Stimulated activated CD4-positive, alpha-beta T cell treated with anti-CD3 and anti-CD28 coated beads, TNF-alpha, amount 100 ng/mL, for 1 hour (primary cell): ENCODE data around the gene MAP2K5.

Experiments
- DNase-seq, 3 donors: peaks; one replicate each; pipeline ENCODE4 v3.0.0-alpha.2; 2020; ENCODE audit warnings: low read depth in 3 of 3, low spot score in 1 of 3

Gene MAP2K5

DNA sequence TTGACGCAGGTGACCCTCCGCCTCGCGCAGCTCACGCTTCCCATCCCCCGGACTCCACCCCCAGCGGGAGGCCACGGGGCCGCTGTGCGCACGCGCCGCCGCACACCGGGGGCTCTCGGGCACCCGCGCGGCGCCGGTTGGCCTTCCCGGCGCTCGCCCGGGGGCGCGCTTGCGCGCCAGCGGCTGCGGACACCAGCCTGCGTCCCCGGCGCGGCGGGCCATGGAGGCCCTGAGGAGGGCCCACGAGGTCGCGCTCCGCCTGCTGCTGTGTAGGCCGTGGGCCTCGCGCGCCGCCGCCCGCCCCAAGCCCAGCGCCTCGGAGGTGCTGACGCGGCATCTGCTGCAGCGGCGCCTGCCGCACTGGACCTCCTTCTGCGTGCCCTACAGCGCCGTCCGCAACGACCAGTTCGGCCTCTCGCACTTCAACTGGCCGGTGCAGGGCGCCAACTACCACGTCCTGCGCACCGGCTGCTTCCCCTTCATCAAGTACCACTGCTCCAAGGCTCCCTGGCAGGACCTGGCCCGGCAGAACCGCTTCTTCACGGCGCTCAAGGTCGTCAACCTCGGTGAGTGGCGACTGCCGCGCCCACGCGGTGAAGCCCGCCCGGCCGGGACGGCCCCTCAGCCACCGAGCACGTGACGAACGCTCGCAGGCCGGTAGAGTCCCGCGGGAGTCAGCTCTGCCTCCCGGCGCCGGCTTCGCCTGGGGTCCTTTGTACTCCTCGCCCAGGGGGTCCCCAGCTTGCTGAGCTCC, 21.3 kb upstream of the MAP2K5 start, which contains the start of gene C15orf61:
C15orf61 (plus strand) TSS at position 103 of the 754 bp plus-strand sequence; CDS start at position 221, 118 bp downstream.
- DNase-seq = peak; percentile 53 to 75 (median 68)

DNA sequence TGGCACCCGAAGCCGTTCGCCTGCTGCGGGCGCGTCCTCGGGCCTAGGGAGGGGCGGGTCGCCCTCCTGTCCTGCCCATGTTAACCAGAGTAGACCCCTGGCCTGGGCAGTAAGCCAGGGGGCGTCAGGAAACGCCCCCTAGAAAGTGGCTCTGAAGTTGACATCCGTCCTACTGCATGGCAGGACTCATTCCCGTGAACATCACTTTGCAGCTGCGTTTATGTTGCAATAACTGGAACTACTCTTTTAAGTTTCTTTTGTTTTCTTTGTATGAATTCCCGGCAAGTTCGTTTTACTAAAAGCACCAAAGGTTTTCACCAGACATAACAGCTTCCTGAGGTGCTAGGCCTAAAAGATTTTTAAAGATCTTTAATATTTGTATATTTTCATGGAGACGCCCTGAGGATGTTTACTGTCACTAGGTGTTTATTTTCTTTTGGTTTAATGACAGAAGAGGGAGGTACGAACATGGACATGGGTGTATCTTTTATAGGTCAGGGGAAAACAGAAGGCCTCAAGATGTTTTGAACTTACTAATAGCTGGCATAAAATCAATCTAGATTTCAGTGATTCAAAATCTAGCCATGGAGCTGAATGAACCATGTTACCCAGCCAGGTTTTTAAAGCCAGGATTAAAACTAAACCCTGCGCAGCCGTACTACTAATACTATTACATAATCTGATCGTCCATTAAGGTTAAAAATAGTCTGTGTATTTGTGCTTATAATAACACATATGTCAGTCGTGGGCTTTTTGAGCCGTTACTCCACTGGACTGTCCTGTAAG, 20.5 kb upstream of the MAP2K5 start:
- DNase-seq = no peak

DNA sequence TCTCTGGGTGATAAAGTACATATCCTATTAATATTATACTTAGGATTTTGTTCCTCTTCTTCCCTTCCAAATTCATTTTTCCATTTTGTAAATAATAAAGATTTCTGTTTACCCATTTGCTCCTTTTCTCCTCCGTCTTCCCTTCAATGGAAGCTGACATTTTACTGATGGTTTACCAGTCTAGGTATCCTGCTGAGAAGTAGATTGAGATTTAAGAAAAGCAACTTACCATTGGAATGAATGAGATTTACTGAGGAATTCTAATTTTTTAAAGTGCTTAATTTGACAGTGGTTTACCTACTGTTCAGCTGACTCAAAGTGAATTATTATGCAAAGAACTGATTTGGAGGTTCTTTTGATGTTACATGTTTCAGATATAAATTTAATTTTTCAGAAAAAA, 19.2 kb upstream of the MAP2K5 start:
- no peak for DNase-seq

DNA sequence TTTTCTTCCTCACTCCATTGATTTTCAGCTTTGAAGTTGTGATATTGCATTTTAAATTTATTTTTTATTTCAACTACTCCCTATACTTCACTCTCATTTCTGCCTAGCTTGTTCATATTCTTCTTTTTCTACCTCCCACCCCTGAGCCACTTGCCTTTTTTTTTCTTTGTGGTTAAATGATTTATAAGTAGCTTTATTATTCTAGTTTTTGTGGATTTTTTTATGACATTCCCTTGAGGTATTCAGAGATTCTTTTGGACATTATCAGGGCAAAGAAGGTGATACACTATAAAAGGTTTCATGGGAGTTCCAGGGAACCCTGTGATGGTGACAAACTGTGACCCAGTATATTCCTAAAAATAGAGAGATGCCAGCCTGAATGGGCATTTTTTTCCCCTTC, 18.3 kb upstream of the MAP2K5 start:
- DNase-seq = no peak

- no peak for DNase-seq
Observed at GRCh38 chr15:67528513-67528912, 14.0 kb upstream of the MAP2K5 start.

DNA sequence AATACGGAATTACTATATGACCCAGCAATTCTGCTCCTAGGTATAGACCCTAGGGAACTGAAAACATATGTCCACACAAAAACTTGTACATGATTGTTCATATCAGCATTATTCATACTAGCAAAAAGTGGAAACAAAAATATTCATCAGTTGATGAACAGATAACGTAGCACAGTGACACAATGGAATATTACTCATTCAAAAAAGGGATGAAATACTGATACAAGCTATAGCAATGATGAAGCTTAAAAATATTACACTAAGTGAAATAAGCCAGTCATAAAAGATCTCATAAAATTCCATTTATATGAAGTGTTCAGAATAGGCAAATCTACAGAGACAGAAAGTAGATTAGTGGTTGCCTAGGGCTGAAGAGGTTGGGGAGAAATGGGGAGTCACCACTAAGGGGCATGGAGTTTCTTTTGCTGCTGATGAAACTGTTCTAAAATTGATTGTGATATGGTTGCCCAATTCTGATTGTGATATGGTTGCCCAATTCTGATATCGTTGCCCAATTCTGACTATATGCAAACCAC, 11.1 kb upstream of the MAP2K5 start:
- no peak for DNase-seq

GRCh38 chr15:67533873-67534272, 8.6 kb upstream of the MAP2K5 start:
- DNase-seq = no peak

GRCh38 chr15:67534360-67534759, 8.1 kb upstream of the MAP2K5 start:
- no peak for DNase-seq

DNA sequence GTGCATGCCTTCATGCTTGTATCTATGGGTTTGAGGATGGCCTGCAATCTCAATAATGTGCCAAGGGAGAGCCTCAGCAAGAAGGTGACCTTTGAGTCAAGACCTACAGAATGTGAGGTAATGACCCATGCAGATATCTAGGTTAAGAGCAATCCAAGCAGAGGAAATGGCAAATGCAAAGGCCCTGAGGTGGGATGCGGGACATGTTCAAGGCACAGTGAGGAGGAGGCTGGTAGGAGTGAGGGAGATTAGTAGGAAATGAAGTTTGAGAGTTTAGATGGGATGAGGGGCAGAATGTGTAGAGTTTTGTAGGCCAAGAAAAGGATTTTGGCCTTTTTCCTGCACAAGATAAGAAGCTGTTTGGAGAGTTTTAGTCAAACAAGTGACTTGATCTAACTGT, 4.7 kb upstream of the MAP2K5 start:
- no peak for DNase-seq

GRCh38 chr15:67543348-67543718, 830 bp downstream of the MAP2K5 start:
- no peak for DNase-seq

DNA sequence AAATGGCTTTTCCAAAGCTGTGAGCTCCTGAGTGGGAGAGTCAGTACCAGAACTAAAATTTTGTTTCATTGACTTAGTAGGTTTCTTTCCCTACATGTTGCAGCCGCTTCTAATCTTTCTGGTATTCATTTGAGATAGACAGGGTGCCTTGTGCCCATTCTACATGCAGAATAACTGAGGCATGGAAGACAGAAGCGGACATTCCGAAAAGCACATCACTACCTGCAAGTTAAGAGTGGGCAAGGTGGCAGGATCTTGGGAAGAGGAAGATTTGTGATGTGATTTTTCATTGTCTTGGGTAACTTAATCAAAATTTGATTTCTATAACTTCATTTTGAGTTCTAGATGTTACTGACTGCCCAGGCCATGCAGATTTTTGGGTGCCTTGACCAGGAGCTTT, 2.0 kb downstream of the MAP2K5 start:
- DNase-seq = no peak

- no peak for DNase-seq
Observed at GRCh38 chr15:67545864-67546263, 3.4 kb downstream of the MAP2K5 start.

DNA sequence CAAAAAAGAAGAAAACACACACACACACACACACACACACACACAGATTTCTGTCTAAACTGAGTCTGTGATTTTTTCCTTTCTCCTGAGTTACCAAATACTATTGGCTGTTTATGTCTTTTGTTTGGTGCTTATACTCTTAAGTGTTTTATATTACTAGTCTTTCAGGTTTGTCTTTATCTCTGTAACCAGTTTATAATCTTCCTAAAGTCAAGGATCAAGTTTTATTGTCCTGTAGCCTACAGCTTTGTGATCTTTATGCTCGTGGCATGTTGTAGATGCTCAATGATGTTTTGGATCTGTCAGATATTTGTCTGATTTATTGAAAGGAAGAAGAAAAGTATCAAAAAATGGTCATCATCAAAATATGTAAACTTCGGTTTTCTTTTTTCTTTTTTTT, 4.6 kb downstream of the MAP2K5 start:
- no peak for DNase-seq

GRCh38 chr15:67547836-67548235, 5.3 kb downstream of the MAP2K5 start:
- DNase-seq = no peak

- no peak for DNase-seq
Observed at GRCh38 chr15:67548236-67548852, 5.8 kb downstream of the MAP2K5 start.

GRCh38 chr15:67548862-67549651, 6.6 kb downstream of the MAP2K5 start:
- DNase-seq = no peak

DNA sequence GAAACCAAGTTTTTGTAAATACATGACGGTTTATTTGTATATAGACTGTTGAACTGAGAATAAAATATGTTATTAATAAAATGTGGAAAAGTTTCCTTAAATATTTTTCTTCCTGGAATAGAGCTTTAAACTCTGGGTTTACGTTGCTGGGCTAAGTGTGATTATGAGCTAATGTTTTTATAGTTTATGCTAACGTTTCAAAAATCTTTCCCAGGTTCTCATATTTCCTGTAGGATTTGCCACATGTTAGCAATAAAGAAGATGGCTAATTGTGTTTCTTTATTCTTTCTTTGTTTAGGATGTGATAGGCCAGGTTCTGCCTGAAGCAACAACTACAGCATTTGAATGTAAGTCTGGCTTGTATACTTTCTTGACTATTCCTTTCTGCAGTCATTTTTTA, 7.2 kb downstream of the MAP2K5 start:
- no peak for DNase-seq

DNA sequence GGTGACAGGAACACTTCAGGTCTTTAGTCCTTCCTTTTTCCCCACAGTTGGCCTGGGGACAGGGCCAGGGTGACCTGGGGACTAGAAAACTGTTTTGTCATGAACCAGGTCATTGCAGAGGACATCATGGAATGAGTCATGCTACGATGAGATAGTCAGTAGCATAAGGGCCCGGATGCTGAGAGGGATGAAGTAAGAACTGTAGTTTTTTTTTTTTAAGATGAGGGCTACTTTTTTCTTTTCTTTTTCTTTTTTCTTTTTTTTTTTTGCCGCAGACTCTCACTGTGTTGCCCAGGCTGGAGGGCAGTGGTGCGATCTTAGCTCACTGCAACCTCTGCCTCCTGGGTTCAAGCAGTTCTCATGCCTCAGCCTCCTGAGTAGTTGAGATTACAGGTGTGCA, 8.0 kb downstream of the MAP2K5 start:
- no peak for DNase-seq

DNA sequence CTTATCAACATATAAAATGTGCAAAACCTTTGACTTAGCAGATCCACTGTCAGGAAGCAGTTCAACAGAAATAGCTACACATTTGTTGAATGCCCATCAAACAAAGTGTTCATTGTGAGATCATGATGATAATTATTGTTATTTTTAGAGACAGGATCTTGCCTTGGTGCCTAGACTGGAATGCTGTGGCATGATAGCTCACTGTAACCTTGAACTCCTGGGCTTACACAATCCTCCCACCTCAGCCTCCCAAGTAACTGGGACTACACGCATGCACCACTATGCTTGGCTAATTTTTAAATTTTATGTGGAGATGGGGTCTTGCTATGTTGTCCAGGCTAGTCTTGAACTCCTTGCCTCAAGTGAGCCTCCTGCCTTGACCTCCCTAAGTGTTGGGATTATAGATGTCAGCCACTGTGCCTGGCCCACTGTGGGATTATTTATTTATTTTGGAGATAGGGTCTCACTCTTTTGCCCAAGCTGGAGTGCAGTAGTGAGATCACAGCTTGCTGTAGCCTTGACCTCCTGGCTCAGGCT, 8.8 kb downstream of the MAP2K5 start:
- DNase-seq = no peak

DNA sequence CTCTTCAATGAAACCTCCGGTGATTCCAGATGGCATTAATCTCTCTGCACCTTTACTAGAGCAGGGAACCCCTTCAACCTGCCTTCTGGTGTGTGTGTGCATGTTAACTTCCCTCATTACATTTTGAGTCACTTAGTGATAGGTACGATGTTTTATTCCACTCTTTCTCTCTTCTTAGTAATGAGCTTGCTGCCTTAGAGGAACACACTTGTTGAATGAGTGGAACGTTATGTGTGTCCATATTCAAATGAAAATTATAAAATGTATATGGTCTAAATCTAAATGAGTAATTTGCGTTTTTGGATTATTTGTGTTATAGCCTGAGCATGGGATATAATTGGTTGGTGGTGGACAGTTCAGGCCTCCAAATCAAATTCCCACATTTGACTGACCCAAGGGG, 12.1 kb downstream of the MAP2K5 start:
- DNase-seq = no peak
